Amygdala (tissue), 56 donors: Measurements from ENCODE around the gene DCLRE1A.
A peak's percentile ranks its signal among the peaks of the same experiment; 100 is the strongest.

Experiments
- DNase-seq, 56 donors: peaks; one replicate each; lab custom pipeline; 2025; lab: John Stamatoyannopoulos, UW

The DCLRE1A gene

GRCh38 chr10:113801569-113801968, 52.3 kb downstream of the DCLRE1A start:
- DNase-seq: no peak

- DNase-seq: no peak
Measured at GRCh38 chr10:113791691-113792090, 62.2 kb downstream of the DCLRE1A start.

- peak in 12 of 56 donors; percentile 3 to 41 (median 26) for DNase-seq
Measured at GRCh38 chr10:113788604-113789083, 65.2 kb downstream of the DCLRE1A start.
